ENCODE results near the gene GRIP2. TPM values are rescaled to one million over a fixed set of nuclear protein-coding genes. Genes with fewer than 3 reads are reported as not detected.

GRIP2 gene
- polyA plus RNA-seq, 1 donor (not counting 4 experiments of a cell fraction or from before 2014, with no cell fraction given) = 0.01 TPM

GRCh38 chr3:14576163-14576562 is 36.0 kb upstream of the GRIP2 start:
- Histone ChIP-seq H2AFZ (ENCODE audit: control insufficient read depth, low read length) (no peak overlapping the region), H3K9me1 (ENCODE audit: control insufficient read depth, extremely low read depth, insufficient read depth, low read length) (no peaks in the 10 kb centered on the region), H3K4me3 (ENCODE audit: control insufficient read depth in 2 of 3, extremely low read depth in 1 of 3, insufficient read depth in 2 of 3, low read depth in 1 of 3, low read length in 3 of 3) (no peak overlapping the region), H3K36me3 (ENCODE audit: control insufficient read depth in 2 of 2, extremely low read depth in 1 of 2, insufficient read depth in 2 of 2, low read length in 2 of 2) (no peaks in the 10 kb centered on the region), H4K20me1 (ENCODE audit: control insufficient read depth, extremely low read depth, insufficient read depth, low read length) (no peaks in the 10 kb centered on the region), H3K27ac (ENCODE audit: control insufficient read depth, insufficient read depth, low read length) (no peak overlapping the region), H3K27me3 (ENCODE audit: control insufficient read depth, extremely low read depth, insufficient read depth, low read length) (peaks cover 64% of the 10 kb centered on the region), H3K4me2 (ENCODE audit: control insufficient read depth, extremely low read depth, insufficient read depth, low read depth, low read length) (no peak overlapping the region), H3K4me1 (ENCODE audit: control insufficient read depth, extremely low read depth, insufficient read depth, low read length) (no peaks in the 10 kb centered on the region), H3K9ac (ENCODE audit: control insufficient read depth, extremely low read depth, insufficient read depth, low read length) (no peak overlapping the region), H3K79me2 (ENCODE audit: control insufficient read depth, insufficient read depth, low read length) (no peaks in the 10 kb centered on the region), H3K9me3 (ENCODE audit: control insufficient read depth, low read depth, low read length) (no peaks in the 10 kb centered on the region)
- TF ChIP-seq EZH2 (IDR thresholded peaks at IDR 0.05; ENCODE audit: low read length) (no peak), CTCF (optimal IDR thresholded peaks at IDR 0.05 in 1 of 3, IDR thresholded peaks at IDR 0.05 in 1 of 3, conservative IDR thresholded peaks at IDR 0.05 in 1 of 3; ENCODE audit: extremely low read depth in 1 of 3, insufficient read depth in 2 of 3, low read length in 3 of 3) (no peak)
- FAIRE-seq (no peak), DNase-seq (ENCODE audit: low read depth, low spot score) (no peak)
- dilution Hi-C loops (cut with MboI; ENCODE audit: extremely low pct_ligation_motif_present, low sequenced_read_pairs) = no loop called here

GRCh38 chr3:14574183-14574582 is 34.0 kb upstream of the GRIP2 start:
- Histone ChIP-seq H3K36me3 (ENCODE audit: control insufficient read depth in 2 of 2, extremely low read depth in 1 of 2, insufficient read depth in 2 of 2, low read length in 2 of 2) (no peaks in the 10 kb centered on the region), H3K27ac (ENCODE audit: control insufficient read depth, insufficient read depth, low read length) (no peak overlapping the region), H3K9me1 (ENCODE audit: control insufficient read depth, extremely low read depth, insufficient read depth, low read length) (no peaks in the 10 kb centered on the region), H3K4me1 (ENCODE audit: control insufficient read depth, extremely low read depth, insufficient read depth, low read length) (no peaks in the 10 kb centered on the region), H3K27me3 (ENCODE audit: control insufficient read depth, extremely low read depth, insufficient read depth, low read length) (peaks cover 64% of the 10 kb centered on the region), H2AFZ (ENCODE audit: control insufficient read depth, low read length) (no peak overlapping the region), H3K9ac (ENCODE audit: control insufficient read depth, extremely low read depth, insufficient read depth, low read length) (no peak overlapping the region), H4K20me1 (ENCODE audit: control insufficient read depth, extremely low read depth, insufficient read depth, low read length) (no peaks in the 10 kb centered on the region), H3K79me2 (ENCODE audit: control insufficient read depth, insufficient read depth, low read length) (no peaks in the 10 kb centered on the region), H3K4me3 (ENCODE audit: control insufficient read depth in 2 of 3, extremely low read depth in 1 of 3, insufficient read depth in 2 of 3, low read depth in 1 of 3, low read length in 3 of 3) (no peak overlapping the region), H3K9me3 (ENCODE audit: control insufficient read depth, low read depth, low read length) (no peaks in the 10 kb centered on the region), H3K4me2 (ENCODE audit: control insufficient read depth, extremely low read depth, insufficient read depth, low read depth, low read length) (no peak overlapping the region)
- no peak for FAIRE-seq
- dilution Hi-C loops (cut with MboI; ENCODE audit: extremely low pct_ligation_motif_present, low sequenced_read_pairs) = no loop called here
- TF ChIP-seq EZH2 (IDR thresholded peaks at IDR 0.05; ENCODE audit: low read length) (no peak), CTCF (optimal IDR thresholded peaks at IDR 0.05 in 1 of 3, IDR thresholded peaks at IDR 0.05 in 1 of 3, conservative IDR thresholded peaks at IDR 0.05 in 1 of 3; ENCODE audit: extremely low read depth in 1 of 3, insufficient read depth in 2 of 3, low read length in 3 of 3) (no peak)
- DNase-seq (ENCODE audit: low read depth, low spot score) = no peak
